TTC549 (cell line): ENCODE data around the gene CTU1.
"Not testable (repeated sequence)": the region's sequence is repeated elsewhere in the genome, so short reads cannot be mapped to it uniquely, and the experiment has no call there.

Experiments
- FAIRE-seq: peaks from 2 replicates; lab custom pipeline; 2012; peaks lifted over from hg19 to GRCh38; lab: Jason Lieb, UNC

The CTU1 gene

DNA sequence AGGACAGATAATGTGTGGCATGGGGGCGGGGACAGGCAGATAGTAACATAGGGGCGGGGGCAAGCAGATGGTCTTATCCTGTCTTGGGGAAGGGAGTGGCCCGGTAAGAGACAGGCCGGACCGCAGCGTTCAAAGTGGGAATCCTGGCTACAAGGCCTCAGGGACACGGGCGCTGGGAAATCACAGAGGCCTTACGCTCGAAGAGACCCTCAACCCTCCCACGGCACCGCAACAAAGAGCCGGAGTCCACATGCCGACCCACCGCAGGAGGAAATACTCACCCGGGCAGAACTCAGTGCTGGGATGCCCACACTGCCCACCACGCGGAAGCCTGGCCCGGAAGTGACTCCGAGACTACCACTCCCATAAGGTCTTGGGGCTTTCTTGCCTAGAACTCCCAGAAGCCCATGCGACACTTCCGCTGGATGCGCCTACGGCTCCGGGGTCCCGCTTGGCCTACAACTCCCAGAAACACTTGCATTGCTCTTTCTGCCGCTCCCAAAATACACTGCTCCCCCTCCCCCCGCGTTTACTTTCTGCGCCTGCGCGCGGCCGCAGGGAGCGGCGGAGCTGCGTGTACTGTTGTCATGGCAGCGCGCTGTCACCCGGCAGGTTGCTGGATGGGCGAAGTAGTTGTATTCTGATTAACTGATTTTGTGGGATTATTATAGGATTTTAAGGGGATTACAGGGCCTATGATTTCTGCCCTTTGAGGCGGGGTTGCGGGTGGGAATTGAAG is at the start of gene CTU1:
CTU1 (minus strand) TSS at position 344 of the 739 bp plus-strand sequence. CDS start 3,840 bp downstream, outside the sequence.
- FAIRE-seq: peak; percentile 95

DNA sequence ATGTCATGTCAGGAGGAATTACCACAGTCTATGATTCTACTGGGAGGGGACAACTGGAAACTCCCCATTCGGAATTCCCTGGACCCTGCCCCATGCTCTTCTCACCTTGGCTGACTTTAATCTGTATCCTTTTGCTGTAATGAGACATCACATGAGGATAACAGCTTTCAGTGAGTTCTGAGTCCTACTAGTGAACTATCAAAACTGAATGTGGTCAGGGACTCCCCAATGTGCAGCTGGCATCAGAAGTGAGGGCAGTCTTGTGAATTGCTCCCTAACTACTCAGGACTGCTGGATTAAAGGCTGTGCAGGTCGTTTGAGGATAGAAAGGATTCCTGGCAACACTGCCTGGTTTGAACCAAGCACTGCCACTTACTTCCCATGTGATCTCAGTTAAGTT is 49.1 kb upstream of the CTU1 start:
- no peak for FAIRE-seq

DNA sequence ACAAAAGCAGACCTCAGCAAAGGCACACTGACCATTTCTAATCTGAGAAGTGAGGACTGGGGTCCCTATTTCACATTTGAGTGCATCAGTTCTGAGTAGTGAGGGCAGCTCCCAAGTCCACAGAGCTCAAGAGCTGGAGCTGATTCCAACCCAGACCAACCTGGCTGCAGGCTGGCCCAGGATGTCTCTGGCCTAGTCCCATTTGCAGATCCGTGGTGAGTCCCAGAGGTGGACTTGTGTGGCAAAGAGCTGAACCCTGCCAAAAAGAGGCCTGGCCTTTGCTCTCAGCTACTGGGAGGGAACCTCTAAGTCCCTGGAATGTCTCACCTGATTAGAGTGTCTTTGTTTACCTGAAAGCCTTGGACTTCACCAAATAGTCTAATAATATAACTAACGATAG is 48.5 kb upstream of the CTU1 start:
- no peak for FAIRE-seq

DNA sequence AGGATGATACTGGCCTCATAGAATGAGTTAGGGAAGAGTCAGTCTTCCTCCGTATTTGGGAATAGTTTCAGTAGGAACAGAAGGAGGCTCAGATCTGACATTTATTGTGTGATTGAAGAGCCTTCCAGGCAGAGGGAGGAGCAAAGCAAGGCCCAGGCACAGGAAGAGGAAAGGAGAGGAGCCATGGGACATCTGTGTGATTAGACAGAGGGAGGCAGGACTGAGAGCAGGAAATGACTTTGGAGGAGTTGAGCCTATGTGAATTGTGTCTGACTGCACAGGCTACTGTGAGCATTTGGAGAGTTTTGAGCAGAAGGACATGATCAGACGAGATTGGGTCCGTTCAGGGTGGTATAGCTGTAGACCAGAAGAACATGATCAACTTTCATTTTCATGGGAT is 42.4 kb upstream of the CTU1 start:
- no peak for FAIRE-seq

DNA sequence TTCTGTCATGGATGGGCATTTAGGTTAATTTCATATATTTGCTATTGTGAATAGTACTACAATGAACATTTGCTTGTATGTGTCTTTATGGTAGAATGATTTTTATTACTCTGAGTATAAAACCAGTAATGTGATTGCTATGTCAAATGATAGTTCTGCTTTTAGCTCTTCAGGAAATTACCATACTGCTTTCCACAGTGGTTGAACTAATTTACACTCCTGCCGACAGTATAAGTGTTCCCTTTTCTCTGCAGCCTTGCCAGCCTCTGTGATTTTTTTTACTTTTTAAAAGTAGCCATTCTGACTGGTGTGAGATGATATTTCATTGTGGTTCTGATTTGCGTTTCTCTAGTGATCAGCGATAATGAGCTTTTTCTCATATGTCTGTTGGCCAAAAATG is 40.4 kb upstream of the CTU1 start:
- FAIRE-seq: no peak

DNA sequence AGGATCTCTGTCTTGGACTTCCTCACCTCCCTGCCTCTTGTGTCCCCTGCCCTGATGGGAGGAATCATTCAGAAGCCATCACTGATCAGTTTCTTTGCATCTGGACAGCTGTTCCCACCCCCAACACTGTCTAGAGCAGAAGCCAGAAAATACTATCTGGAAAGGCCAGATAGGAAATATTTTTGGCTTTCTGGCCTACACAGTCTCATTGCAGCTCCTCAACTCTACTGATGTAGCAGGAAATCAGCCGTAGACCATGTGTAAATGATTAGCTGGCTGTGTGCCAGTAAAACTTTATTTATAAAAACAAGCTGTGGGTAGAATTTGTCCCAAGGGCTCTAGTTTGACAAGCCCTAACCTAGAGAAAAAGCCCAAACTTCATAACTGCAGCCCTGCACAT is 39.5 kb upstream of the CTU1 start:
- no peak for FAIRE-seq

DNA sequence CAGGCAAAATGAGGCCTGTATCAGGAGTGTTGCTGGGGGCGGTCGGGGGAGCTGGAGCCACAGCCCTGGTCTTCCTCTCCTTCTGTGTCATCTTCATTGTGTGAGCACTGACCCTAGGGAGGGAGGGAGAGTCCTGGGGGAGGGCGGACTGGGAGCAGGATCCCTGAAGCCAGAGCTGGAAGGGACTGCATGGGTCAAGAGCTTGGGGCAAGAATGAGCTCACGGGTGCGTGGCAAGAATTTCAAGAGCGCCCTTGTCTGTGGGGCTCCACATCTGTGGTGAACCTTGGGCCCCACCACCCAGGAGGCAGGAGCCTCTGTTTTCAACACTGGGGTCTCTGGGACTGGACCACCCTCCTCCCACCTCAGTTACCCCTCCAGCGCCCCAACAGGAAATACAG is 38.5 kb upstream of the CTU1 start:
- FAIRE-seq: no peak

DNA sequence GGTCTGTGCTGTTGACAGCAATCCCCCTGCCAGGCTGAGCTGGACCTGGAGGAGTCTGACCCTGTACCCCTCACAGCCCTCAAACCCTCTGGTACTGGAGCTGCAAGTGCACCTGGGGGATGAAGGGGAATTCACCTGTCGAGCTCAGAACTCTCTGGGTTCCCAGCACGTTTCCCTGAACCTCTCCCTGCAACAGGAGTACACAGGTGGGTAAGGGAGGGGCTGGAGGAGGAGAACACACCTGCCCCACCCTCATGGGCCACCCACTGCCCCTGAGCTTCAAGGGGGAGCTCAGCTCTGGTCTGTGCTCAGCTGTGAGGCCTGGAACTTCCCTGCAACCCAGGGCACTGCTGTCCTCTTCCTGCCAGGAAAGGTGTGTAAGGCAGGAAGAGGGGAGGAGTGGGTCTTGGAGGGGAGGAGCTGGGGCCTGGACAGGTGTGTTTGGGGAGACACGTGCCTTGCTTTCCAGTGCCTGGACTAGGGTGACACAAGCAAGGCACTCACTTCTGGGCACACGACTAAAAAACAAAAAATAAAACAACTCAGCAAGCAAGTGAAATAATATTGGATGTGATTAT is 37.8 kb upstream of the CTU1 start:
- no peak for FAIRE-seq

DNA sequence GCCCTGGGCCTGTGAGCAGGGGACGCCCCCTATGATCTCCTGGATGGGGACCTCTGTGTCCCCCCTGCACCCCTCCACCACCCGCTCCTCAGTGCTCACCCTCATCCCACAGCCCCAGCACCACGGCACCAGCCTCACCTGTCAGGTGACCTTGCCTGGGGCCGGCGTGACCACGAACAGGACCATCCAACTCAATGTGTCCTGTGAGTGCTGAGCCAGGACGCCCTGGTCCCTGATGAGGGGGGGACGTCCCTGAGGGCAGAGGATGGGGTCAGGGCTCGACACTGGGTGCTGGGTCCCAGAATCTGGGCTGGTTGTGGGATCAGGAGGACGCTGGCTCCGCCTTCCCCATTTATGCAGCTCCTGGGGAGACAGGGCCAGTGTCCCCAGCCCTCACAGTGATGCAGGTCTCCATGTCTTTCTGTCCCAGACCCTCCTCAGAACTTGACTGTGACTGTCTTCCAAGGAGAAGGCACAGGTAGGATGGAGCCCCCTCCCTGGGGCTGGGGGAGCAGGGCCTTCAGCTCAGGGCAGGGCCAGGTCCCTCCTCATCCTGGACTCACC is 36.4 kb upstream of the CTU1 start:
- FAIRE-seq: no peak

DNA sequence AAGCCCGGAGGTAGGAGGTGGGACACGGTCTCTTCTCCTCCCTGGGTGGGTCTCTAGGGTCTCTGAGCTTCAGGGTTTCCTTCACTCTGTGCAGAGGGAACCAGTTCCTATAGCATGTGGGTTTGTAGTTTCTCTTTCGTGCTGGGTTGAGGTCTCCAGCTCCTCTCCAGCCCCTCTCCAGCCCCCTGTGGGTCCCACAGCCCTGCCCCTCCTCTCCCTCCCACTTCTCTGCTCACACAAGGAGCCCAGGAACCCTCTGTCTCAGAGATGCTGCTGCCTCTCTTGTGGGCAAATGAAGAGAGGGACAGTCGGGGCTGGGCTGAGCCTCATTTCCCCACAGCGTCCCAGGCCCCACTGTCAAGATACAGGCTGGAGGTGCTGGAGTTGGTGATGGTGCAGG is 35.3 kb upstream of the CTU1 start:
- FAIRE-seq: no peak

DNA sequence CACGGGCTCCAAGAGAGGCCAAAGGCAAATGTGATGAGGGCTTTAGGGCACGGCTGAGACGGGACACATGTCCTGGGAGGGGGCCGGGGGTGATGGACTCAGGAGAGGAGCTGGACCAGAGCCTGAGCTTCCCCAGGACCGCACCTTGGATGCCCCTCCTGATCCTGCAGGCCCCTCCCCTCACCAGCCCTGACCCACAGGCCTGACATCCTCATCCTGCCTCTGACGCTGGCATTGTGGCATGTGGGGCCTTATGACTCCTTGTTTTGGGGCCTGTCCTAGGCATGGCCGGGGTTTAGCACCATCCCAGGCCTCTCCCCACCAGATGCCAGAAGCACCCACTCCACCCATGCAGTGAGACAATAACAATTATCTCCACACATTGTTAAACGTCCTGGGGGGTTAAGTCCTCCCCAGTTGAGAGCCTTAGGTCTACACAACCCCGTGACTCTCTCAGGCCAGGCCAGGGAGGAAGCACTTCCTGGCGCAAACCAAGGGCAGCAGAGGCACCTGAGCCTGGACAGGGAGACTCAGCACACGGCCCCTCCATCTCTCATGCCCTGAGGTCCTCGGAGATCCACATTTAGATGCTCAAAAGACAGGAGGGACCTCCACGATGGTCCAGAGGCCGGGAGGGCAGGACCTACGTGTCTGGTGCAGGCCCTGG is 34.7 kb upstream of the CTU1 start:
- FAIRE-seq: not testable (repeated sequence)

DNA sequence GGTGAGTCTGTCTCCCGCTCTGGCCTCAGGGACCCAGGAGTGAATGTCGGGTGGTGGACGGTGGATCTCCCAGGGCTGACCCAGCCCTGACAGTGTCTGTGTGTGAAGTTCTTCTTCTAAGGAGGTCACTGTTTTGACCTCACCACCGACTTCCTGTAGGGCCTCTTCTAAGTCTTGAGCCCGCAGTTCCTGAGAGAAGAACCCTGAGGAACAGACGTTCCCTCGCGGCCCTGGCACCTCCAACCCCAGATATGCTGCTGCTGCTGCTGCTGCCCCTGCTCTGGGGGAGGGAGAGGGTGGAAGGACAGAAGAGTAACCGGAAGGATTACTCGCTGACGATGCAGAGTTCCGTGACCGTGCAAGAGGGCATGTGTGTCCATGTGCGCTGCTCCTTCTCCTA is 33.9 kb upstream of the CTU1 start, which contains the start of gene SIGLEC7:
SIGLEC7 (plus strand) TSS at position 183 of the 400 bp plus-strand sequence; CDS start at position 252, 69 bp downstream.
- FAIRE-seq: no peak

DNA sequence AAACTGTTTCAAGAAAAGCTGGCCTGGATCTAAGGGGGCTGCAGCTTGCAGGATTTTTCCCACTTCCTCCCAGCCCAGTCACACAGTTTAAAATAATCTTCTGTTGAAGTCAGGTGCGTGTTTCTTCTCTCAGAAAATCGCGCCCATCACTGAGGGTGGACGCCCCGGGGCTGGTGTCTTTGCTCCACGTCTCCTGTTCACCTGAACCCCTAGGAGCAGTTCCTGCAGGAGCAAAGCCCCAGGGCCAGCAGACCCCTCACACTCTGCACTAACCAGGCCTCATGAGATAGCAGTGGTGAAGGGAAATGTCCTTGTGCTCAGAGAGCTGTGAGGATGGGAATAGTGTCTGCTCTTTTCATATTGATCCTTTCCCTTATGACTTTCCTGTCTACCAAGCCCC is 33.0 kb upstream of the CTU1 start:
- FAIRE-seq: no peak

DNA sequence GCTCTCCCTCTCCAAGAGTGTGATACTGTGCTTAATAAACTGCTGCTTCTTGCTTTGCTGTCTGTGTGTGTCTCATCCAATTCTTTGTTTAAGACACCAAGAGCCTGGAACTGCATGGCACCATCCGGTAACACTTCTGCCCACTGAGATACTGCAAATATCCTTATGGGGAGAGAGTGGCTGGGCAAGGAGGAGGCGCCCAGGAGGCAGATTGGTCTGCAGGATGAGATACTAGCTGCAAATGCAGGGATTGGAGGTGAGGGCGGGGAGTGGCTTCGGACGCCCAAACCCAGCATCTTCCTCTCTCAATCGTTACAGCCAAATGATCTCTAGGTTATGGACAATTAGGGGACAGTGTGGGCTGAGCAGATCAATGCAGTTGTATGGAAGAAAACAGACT is 32.2 kb upstream of the CTU1 start:
- no peak for FAIRE-seq

DNA sequence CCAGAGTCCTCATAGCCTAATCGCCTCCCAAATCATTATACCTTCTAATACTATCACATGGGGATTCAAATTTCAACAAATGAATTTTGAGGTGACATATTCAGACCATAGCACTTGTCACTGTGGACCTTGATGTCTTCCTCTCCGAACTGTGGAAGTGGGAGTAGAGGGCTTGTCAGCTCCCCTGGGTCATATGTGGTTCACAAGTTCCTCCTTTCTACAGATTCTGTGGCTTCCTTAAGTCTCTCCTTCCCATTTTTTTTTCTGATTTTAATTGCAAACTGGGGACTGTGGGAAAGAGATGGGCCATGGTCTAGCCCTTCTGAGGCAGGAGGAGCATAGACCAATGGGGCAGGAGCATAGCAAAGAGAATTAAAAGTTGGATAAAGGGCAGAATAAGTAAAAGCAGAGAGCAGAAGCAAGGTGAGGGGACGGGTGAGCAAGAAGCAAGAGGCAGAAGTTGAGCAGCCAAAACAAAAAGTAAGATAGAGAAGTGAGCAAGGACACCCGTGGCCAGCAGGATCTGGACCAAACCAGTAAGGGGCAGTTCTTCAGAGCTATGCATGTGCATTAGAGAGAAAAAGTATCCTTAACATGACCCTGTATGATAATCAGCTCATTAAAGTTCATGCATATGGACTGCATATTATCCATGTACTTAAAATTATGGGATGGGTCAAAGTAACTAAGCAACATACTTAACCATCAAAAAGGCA is 31.2 kb upstream of the CTU1 start:
- no peak for FAIRE-seq

DNA sequence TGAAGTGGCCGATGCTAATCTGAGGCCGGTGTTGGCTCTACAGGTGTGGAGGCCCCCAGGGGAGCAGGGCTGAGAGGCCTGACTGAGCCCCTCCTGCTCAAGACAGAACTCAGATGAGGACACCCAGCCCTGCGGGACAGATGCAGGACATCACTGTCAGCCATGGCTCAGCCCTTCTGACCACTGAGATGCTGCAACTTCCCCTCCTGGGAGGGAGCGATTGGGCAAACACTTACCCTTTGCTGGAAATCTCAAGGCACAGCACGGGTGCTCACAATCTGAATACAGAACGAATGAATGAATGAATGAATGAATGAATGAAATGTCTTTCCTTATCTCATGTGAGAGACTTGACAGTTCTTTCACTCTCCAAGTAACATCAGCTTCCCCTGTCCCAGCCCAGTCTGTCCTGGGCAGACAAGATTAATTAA is 30.4 kb upstream of the CTU1 start:
- FAIRE-seq: no peak

DNA sequence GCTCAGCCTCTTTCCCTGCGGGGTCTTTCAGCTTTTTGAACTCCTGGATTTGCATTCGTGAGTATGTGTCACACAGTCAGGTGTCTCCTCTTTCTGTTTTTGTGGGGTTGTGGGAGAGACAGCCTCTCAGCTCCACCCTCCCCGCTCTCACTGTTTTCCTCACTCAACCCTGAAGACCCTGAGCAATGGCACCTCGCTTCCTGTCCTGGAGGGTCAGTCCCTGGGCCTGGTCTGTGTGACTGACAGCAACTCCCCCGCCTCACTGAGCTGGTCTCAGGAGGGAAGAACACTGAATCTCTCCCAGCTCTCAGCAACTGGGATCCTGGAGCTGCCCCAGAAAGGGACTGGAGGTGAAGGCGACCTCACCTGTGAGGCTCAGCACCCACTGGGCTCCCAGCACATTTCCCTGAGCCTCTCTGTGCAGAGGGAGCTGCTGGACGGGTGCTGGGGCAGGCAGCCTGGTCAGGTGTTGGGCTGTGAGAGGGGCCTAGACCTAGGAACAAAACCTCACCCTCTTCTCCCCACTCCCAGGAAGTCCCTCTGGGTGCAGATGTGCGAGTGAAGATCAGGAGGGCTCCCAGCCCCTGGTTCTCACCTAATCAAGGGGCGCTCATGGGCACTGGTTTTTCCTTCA is 29.7 kb upstream of the CTU1 start:
- no peak for FAIRE-seq

DNA sequence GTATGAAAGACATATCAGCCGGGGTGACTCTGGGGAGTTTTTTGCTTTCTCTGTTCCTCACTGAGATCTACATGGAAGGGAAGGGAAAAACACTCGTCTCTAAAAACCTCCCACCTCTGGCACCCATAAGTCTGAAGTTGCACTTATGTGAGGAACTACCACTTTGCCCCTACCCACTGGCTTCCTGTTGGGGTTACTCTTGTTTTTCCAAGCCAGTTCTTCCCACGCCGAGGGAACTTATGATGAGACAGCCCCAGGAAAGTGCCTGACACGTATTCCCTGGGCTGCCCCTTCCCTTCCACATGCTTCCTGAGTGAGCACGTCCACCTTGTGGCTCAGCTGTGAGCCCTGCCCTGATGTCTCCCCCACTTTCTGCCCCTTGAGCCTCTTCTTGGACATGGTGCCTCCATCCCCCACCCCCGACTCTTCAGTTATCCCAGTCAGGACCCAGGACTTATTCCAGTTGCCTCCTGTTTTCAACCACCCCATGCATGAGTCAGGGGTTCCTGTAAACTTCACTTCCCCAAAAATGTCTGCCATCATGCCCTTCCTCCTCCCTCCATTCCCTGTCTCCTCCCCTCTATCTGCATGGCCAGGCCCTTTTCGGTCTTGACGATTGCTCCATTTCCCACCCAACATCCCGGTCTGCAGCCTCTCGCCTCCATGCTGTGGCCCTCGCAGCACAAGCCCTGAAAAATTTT is 28.8 kb upstream of the CTU1 start:
- FAIRE-seq: no peak

DNA sequence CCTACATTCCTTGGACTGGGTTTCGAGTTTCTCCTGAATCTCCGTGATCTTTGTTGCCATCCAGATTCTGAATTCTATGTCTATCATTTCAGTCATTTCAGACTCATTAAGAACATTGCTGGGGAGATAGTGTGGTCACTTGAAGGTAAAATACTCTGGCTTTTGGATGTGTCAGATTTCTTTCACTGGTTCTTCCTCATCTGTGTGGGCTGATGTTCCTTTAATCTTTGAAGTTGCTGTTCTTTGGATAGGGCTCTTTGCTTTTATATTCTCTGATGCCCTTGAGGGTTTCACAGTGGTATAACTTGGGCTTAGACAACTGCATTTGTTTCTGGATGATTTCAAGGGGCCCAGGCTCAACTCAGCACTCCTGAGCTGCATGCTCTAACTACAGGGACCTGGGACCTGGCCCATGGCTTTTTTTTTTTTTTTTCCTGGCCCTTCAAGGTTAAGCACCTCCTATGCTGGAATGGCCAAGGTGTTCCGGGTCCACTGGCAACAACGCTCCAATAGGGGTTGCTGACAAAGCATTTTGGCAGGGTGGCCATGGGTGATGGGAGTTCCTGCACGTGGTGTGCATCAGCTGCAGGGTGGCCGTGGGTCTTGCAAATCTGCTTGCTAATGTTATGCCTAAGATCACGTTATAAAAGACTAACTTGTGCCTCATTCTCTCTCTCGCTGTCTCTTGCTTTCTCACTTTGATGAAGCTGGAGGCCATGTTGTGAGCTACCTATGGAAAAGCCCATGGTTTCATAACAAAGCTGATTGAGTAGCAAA is 28.0 kb upstream of the CTU1 start:
- no peak for FAIRE-seq

DNA sequence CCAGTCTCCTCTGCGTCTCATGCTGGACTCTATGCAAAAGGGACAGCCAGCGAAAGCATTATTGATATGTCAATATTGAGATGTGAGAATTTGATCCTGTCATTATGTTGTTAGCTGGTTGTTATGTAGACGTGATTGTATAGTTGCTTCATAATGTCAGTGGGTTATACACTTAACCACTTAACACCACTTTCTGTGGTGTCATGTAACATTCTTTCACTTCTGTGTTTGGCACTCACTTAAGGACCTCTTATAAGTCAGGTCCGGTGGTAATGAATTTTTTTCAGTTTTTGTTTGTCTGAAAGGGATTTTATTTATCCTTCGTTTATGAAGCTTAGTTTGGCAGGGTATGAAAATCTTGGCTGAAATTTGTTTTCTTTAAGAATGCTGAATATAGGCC is 26.8 kb upstream of the CTU1 start:
- FAIRE-seq: no peak
